Measurements from ENCODE around the gene CABP4. TPM values are rescaled to one million over a fixed set of nuclear protein-coding genes. Genes with fewer than 3 reads are reported as not detected.

CABP4 gene
- total RNA-seq: 0.66 and 0.68 TPM in 2 replicates

DNA sequence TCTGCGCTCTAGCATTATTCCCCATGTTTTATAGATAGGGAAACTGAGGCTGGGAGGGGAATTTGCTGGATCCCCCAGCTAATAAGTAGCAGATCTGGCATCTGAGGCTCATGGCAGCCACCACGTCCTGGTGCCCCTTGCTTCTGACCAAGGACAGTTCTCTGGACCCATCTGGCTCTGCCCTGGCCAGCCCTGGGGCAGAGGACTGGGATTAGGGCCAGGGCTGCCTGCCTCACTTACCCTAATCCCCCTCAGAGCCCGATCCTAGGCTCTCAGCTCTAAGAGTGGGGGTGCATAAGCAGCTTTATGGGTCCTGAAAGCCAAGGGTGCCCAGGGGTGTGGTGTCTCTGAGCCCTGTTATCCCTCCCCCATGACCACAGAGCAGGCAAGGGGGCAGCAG, at the start of gene CABP4:
Gene CABP4 (plus strand): TSS at position 301 of the 400 bp plus-strand sequence. CDS start 70 bp downstream, at position 371.
- no peak within 1 kb of the TSS for H3K4me3 Mint-ChIP-seq
- H3K36me3 Mint-ChIP-seq (ENCODE audit: low read depth): no peaks in the 10 kb centered on the region
- H3K27me3 Mint-ChIP-seq: no peaks in the 10 kb centered on the region
- H3K4me1 Mint-ChIP-seq: peaks cover under 1% of the 10 kb centered on the region
- intact Hi-C loops (cut with micrococcal nuclease): no loop called here
- H3K9me3 Mint-ChIP-seq: no peaks in the 10 kb centered on the region
- DNase-seq: no peak
- no peak within 1 kb of the TSS for H3K27ac Mint-ChIP-seq

DNA sequence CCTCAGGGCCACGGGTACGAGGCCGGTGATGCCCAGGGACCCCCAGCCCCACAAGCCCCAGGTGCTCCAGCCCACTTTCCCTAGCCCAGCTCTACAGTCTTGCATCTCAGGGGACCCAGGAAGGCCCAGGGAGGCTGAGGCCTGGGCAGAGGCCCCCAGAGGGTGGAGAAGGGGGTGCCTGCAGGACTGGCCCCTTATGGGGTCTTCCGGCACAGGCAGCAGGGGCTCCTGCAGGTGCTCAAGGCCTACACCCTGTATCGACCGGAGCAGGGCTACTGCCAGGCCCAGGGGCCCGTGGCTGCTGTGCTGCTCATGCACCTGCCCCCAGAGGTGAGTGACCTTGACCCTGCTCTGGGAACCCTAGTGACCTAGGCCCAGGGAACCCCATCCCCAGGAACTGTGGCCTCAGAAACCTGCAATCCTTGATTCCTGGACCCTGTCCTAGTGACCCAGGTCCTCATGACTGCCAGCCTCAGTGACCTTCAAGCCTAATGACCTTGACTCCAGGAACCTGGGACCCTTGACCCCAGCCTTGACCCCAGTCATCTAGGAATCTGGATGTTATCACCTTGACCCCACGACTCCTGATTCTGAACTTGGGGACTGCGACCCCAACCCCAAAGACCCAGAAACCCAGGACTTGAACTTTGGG, 49.3 kb upstream of the CABP4 start:
- H3K36me3 Mint-ChIP-seq (ENCODE audit: low read depth): peaks cover 39% of the 10 kb centered on the region
- H3K27ac Mint-ChIP-seq: peak overlapping the region; percentile 86

DNA sequence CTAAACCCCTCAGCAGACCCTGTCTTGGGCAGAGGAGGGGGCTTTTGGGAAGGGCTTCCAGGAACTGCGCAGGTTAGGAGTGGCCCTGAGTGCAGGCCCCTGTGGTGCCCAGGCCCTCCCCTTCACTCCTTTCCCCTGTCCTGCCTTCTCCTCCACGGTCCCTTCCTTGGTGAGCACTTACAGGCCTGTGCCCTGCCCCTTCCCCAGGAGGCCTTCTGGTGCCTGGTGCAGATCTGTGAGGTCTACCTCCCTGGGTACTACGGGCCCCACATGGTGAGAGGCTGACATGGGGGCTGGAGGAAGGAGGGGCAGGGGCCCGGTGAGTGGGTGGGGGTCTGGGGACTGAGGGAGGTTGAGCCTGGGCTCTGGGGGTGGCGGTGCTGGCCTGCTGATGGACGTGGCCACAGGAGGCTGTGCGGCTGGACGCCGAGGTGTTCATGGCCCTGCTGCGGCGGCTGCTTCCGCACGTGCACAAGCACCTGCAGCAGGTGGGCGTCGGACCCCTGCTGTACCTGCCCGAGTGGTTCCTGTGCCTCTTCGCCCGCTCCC, 48.7 kb upstream of the CABP4 start:
- intact Hi-C loops (cut with micrococcal nuclease): no loop called here
- H3K27me3 Mint-ChIP-seq: no peaks in the 10 kb centered on the region
- H3K4me1 Mint-ChIP-seq: peaks cover 65% of the 10 kb centered on the region
- H3K9me3 Mint-ChIP-seq: no peaks in the 10 kb centered on the region
- H3K27ac Mint-ChIP-seq: peak overlapping the region; percentile 86
- H3K4me3 Mint-ChIP-seq: peak overlapping the region; percentile 90
- H3K36me3 Mint-ChIP-seq (ENCODE audit: low read depth): peaks cover 42% of the 10 kb centered on the region
- no peak for DNase-seq

More for the DNA sequence above, 49.3 kb upstream of the CABP4 start:
- no peak for DNase-seq
- Mint-ChIP-seq H3K4me3 (peak overlapping the region; percentile 90), H3K27me3 (no peaks in the 10 kb centered on the region), H3K9me3 (no peaks in the 10 kb centered on the region), H3K4me1 (peaks cover 61% of the 10 kb centered on the region)
- intact Hi-C loops (cut with micrococcal nuclease): no loop called here

DNA sequence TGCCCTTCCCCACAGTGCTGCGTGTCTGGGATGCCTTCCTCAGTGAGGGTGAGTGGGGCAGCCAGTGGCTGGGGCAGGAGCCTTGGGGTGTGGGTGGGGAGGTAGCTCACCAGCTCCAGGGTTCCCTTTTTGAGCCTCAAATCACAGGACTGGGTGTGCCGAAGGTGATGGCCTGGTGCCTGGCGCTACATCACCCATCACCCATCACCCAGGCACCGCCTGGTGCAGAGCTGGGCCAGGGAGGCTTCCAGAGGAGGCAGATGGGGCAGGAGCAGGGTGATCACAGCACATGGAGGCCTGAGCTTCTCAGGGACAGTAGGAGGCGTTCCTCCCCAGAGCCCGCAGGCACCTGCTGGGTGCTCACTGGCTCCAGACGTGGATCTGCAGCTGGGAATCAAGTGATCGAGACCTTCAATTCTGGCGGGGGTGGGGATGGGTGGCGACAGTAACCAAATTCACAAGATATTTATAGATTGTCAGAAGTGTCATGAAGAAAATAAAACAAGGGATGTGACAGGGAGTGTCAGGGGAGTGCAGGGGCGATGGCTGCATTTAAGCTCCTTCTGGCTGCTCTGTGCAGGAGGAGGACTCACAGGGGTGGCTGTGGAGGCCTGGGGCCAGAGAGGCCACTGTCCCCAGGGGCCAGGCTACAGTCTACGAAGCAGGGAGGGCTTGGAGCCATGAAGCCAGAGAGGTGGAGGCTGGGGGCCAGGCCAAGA, 48.0 kb upstream of the CABP4 start:
- H3K4me3 Mint-ChIP-seq: peak overlapping the region; percentile 90
- no peaks in the 10 kb centered on the region for H3K27me3 Mint-ChIP-seq
- no peak for DNase-seq
- intact Hi-C loops (cut with micrococcal nuclease): no loop called here
- peaks cover 68% of the 10 kb centered on the region for H3K4me1 Mint-ChIP-seq
- H3K27ac Mint-ChIP-seq: peak overlapping the region; percentile 86
- no peaks in the 10 kb centered on the region for H3K9me3 Mint-ChIP-seq
- H3K36me3 Mint-ChIP-seq (ENCODE audit: low read depth): peaks cover 42% of the 10 kb centered on the region

DNA sequence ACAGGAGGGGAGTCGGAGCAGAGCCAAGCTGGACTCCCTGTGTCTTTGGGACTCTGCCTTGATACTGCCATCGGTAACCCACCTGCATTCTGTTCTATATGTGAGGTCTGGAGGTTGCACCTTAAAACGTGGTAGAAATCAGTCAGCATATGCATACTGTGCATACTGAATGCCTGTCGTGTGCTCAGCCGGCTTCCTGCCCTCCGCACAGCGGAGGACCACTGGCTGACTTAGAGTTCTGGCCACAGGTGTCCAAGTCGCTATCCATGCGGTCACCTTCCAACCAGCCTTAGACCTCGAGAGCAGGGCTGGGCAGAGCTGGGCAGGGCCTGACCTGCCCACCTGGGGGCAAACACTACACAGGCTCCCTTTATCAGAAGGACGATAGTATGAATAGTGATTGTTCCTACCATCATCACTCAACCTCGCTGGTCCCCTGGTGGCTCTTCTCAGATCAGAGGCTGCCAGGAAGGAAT, 47.4 kb upstream of the CABP4 start:
- no peak for DNase-seq
- Mint-ChIP-seq H3K36me3 (ENCODE audit: low read depth) (peaks cover 42% of the 10 kb centered on the region), H3K4me3 (peak overlapping the region; percentile 90), H3K27ac (peak overlapping the region; percentile 86), H3K27me3 (no peaks in the 10 kb centered on the region), H3K9me3 (no peaks in the 10 kb centered on the region), H3K4me1 (peaks cover 70% of the 10 kb centered on the region)
- intact Hi-C loops (cut with micrococcal nuclease): loop anchor here (2.0 kb wide), 1 partner anchor 29 kb away; the partner anchor contains the start of gene PTPRCAP

DNA sequence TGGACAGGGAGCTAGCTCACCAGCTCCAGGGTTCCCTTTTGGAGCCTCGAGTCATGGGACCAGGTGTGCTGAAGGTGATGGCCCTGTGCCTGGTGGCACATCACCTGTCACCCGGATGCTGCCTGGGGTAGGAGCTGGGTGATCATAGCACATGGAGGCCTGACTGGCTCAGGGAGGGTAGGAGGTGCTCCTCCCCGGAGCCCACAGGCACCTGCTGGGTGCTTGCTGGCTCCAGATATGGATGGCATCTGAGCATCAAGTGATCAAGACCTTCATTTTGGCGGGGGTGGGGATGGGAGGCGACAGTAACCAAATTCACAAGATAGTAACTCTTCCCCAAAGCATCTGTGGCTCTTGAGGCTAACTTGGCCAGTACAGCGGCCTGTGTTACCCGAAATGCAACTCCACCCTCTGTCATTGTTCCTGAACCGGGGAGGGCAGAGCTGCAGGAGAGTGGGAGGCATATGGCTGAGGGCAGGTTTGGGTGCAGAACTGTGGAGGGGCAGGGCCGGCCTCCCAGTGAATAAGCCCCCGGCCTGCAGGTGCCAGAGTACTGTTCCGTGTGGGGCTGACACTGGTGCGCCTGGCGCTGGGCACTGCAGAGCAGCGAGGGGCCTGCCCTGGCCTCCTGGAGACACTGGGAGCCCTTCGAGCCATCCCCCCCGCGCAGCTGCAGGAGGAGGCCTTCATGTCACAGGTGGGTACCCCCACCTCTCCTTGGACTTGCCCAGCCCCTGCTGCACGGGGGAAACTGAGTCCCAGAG, 46.5 kb upstream of the CABP4 start:
- peaks cover 68% of the 10 kb centered on the region for H3K4me1 Mint-ChIP-seq
- peaks cover 40% of the 10 kb centered on the region for H3K36me3 Mint-ChIP-seq (ENCODE audit: low read depth)
- peak overlapping the region; percentile 86 for H3K27ac Mint-ChIP-seq
- H3K9me3 Mint-ChIP-seq: no peaks in the 10 kb centered on the region
- DNase-seq: no peak
- peaks cover 4% of the 10 kb centered on the region for H3K27me3 Mint-ChIP-seq
- peak overlapping the region; percentile 90 for H3K4me3 Mint-ChIP-seq
- intact Hi-C loops (cut with micrococcal nuclease): loop anchor here (2.0 kb wide), 1 partner anchor 28 kb away; the partner anchor contains the start of gene PTPRCAP

DNA sequence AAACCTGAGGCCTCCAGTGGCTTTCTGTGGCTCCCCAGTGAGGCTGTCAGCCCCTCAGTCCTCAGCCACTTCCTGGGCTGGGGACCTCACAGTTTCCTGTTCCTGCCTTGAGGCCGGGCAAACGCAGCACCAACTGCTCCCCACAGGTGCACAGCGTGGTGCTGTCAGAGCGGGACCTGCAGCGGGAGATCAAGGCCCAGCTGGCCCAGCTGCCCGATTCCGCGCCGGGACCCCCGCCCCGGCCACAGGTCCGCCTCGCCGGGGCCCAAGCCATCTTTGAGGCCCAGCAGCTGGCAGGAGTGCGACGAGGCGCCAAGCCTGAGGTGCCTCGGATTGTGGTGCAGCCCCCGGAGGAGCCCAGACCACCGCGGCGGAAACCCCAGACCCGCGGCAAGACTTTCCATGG, 45.9 kb upstream of the CABP4 start:
- peaks cover 67% of the 10 kb centered on the region for H3K4me1 Mint-ChIP-seq
- H3K36me3 Mint-ChIP-seq (ENCODE audit: low read depth): peaks cover 39% of the 10 kb centered on the region
- peak; percentile 94 for DNase-seq
- intact Hi-C loops (cut with micrococcal nuclease): loop anchor here (2.0 kb wide), 1 partner anchor 28 kb away; the partner anchor contains the start of gene PTPRCAP
- peak overlapping the region; percentile 90 for H3K4me3 Mint-ChIP-seq
- no peaks in the 10 kb centered on the region for H3K9me3 Mint-ChIP-seq
- H3K27me3 Mint-ChIP-seq: peaks cover 4% of the 10 kb centered on the region
- H3K27ac Mint-ChIP-seq: peak overlapping the region; percentile 94

DNA sequence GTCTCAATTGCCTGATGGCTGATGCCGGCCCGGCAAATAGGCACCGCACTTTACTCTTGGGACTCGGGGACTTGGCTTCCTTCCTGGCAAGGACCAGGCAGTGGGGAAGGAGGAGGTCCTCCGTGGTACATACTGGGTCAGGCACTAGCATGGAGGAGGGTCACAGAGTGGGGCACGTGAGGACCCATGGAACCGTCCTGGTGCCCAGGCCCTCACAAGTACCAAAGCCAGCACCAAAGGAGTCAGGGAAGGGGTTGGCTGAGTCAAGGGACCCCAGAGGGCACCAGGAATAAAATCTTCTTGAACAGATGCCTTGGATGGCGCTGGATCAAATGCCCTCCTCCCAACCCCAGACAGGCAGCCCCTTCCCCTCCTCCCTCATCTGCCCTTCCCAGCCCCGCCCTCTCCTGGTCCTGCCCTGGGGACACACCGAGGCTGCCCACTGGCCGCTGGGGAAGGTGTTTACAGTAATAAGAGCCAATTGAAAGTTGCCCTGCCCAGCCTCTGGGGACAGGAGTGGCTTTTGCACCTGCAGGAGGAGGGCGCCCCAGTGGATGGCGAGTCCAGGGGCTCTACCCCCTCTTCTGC, 45.3 kb upstream of the CABP4 start:
- H3K36me3 Mint-ChIP-seq (ENCODE audit: low read depth): peaks cover 34% of the 10 kb centered on the region
- intact Hi-C loops (cut with micrococcal nuclease): loop anchor here (2.0 kb wide), 1 partner anchor 27 kb away; the partner anchor contains the start of gene PTPRCAP

DNA sequence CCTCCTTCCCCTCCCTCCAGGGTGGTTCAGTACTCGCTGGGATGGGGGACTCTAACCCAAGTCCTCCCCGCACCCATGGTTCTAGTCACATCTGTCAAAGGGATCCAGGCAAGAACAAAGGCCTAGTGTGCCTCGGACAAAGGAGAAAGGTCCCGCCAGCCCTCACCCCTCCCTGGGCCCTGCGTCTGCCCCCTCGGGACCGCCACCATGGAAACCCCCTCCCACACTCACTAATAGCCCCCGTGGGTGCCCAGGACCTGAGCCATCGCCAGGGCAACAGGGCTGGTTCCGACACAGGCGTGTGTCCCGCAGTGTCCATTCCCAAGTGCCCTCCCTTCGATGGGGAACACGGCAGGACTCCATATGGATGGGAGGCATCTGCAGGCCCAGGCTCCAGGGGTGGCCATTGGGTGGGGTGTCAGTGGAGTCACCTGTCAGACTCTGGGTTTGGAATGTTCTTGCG, 44.8 kb upstream of the CABP4 start:
- peak overlapping the region; percentile 94 for H3K27ac Mint-ChIP-seq
- no peak for DNase-seq
- H3K4me3 Mint-ChIP-seq: peak overlapping the region; percentile 88
- H3K4me1 Mint-ChIP-seq: peaks cover 58% of the 10 kb centered on the region
- no peaks in the 10 kb centered on the region for H3K9me3 Mint-ChIP-seq
- intact Hi-C loops (cut with micrococcal nuclease): no loop called here
- H3K27me3 Mint-ChIP-seq: peaks cover 7% of the 10 kb centered on the region
- H3K36me3 Mint-ChIP-seq (ENCODE audit: low read depth): peaks cover 29% of the 10 kb centered on the region

More for the DNA sequence above, 45.3 kb upstream of the CABP4 start:
- Mint-ChIP-seq H3K27ac (peak overlapping the region; percentile 94), H3K27me3 (peaks cover 5% of the 10 kb centered on the region), H3K4me1 (peaks cover 62% of the 10 kb centered on the region), H3K4me3 (peak overlapping the region; percentile 88), H3K9me3 (no peaks in the 10 kb centered on the region)
- DNase-seq: no peak

DNA sequence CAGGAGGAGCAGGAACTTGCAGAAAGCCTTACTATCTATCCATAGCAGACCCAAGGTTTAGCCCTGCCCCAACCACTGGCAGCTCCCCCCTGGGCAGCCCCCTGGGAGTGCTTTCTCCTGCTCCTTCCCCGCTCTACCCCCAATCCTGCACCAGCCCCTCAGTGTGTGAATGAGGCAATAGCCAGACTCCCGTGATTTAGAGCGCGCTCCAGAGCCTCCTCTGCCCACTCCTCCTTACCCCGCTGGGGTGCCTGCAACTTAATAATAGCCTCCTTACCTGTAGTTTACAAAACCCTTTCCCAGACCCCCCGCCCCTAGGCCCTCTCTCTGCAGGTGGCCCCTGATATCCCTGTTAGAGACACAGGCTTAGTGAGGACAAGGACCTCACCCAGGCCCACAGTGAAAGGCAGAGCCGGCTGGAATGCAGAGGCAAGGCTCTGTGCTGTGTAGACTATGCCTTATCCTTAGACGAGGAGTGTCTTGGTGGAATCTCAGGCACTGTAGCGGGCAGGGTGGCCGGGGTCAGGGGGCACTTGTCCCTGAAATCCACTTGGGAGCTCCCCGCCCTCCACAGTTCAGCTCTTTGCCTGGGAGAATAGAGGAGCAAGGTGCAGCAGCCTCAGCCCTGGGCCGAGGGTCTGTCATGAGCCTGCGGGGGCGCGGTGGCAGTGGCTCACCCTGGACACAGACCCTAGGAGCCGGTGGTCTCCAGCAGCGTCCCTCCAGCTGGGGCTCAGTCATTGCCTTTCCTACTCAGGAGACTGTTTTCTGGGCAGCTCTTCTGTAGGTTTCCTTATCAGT, 44.0 kb upstream of the CABP4 start:
- H3K27me3 Mint-ChIP-seq: peaks cover 10% of the 10 kb centered on the region
- H3K9me3 Mint-ChIP-seq: no peaks in the 10 kb centered on the region
- peaks cover 25% of the 10 kb centered on the region for H3K36me3 Mint-ChIP-seq (ENCODE audit: low read depth)
- no peak overlapping the region for H3K27ac Mint-ChIP-seq
- H3K4me1 Mint-ChIP-seq: peaks cover 56% of the 10 kb centered on the region
- intact Hi-C loops (cut with micrococcal nuclease): no loop called here
- no peak for DNase-seq
- peak overlapping the region; percentile 58 for H3K4me3 Mint-ChIP-seq

DNA sequence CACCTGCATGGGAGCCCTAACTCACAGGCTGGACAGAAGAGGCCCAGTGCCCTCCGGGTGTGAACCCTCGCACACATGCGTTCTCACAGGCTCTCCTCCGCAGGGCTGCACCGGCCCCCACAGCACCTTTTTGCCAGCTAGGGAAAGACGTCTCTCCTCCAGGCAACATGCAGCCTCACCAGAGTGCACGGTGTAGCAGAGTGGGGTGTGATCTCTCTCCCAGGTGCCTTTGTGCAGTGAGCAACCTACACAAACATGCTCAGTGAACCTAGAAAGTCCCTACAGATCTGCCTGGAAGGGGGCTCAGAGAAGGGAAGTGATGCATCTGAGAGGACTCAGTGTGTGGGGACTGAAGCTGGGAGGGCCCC, 43.4 kb upstream of the CABP4 start:
- H3K27ac Mint-ChIP-seq: no peak overlapping the region
- intact Hi-C loops (cut with micrococcal nuclease): no loop called here
- peaks cover 15% of the 10 kb centered on the region for H3K27me3 Mint-ChIP-seq
- H3K9me3 Mint-ChIP-seq: no peaks in the 10 kb centered on the region
- peaks cover 56% of the 10 kb centered on the region for H3K4me1 Mint-ChIP-seq
- peaks cover 22% of the 10 kb centered on the region for H3K36me3 Mint-ChIP-seq (ENCODE audit: low read depth)
- DNase-seq: no peak
- H3K4me3 Mint-ChIP-seq: no peak overlapping the region

DNA sequence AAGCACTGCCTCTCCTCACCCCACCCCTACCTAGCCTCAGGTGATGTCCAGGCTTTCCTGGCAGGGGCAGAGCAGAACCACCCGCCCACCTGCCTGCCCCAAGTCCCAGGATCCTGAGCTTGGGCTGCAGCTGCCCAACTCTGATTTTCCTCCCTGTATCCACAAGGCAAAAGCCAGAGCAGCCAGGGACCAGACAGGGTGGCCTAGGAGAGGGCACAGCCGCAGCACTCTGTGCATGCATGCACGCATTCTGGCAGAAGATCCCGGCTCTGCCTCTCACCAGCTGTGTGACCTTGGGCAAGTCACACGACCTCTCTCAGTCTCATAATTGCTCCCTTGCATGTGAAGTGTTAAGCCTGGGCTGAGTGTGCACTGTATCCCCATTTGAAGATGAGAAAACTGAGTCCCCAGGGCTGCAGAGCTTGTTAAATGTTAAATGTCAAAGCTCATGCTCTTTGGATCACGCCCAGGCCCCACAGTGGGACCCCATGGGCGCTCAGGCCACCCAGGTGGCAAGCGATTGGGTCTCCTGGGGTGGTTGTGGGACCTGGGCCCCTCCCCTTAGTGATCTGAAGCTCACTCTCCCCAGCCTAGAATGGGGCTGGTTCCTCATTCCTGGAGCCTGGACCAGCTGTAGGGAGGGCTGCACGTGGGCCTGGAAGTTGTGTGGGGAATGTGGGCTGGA, 42.5 kb upstream of the CABP4 start:
- DNase-seq: no peak
- intact Hi-C loops (cut with micrococcal nuclease): no loop called here
- Mint-ChIP-seq H3K9me3 (no peaks in the 10 kb centered on the region), H3K36me3 (ENCODE audit: low read depth) (peaks cover 14% of the 10 kb centered on the region), H3K4me3 (peak overlapping the region; percentile 28), H3K4me1 (peaks cover 51% of the 10 kb centered on the region), H3K27ac (no peak overlapping the region), H3K27me3 (peaks cover 17% of the 10 kb centered on the region)

Data from activated CD4-positive, alpha-beta T cell treated with anti-CD3 and anti-CD28 coated beads, Interleukin-2, amount 10 ng/mL, durations not matched to agents 24 days and 14 days (primary cell).